KMS-11 (cell line): ENCODE measurements around the gene HCRTR1.
A peak's percentile ranks its signal among the peaks of the same experiment; 100 is the strongest.

Experiments used
- H2AFZ ChIP-seq: fragments of 200-600 bp; sonication (generic); 2 replicates; pipeline ENCODE4 v1.6.1; 2016; ENCODE audit warnings: antibody characterized with exemption, mixed run types, low read depth
- H3K27ac ChIP-seq: fragments of 200-600 bp; sonication (generic); 2 replicates; pipeline ENCODE4 v1.6.1; 2016; ENCODE audit warnings: mild to moderate bottlenecking, mixed run types
- H3K27me3 ChIP-seq: fragments of 200-600 bp; sonication (generic); 2 replicates; pipeline ENCODE4 v1.6.1; 2017; ENCODE audit warnings: mild to moderate bottlenecking, low read depth, mixed run types, moderate library complexity; ENCODE audit not compliant: insufficient read depth
- H3K36me3 ChIP-seq: fragments of 200-600 bp; sonication (generic); 2 replicates; pipeline ENCODE4 v1.6.1; 2017; ENCODE audit warnings: mild to moderate bottlenecking, mixed run types; ENCODE audit not compliant: insufficient read depth
- H3K4me1 ChIP-seq: fragments of 200-600 bp; sonication (generic); 2 replicates; pipeline ENCODE4 v1.6.1; 2016; ENCODE audit warnings: mild to moderate bottlenecking, low read depth, mixed run types; ENCODE audit not compliant: poor library complexity, severe bottlenecking
- H3K4me2 ChIP-seq: fragments of 200-600 bp; sonication (generic); 2 replicates; pipeline ENCODE4 v1.7.0; 2016; ENCODE audit warnings: mild to moderate bottlenecking, mixed run types
- H3K4me3 ChIP-seq: fragments of 200-600 bp; sonication (generic); IDR thresholded peaks from 2 replicates; pipeline ENCODE4 v1.6.1; 2017; ENCODE audit warnings: low read depth, low read length, mixed read lengths; ENCODE audit not compliant: insufficient read depth
- H3K79me2 ChIP-seq: fragments of 200-600 bp; sonication (generic); 2 replicates; pipeline ENCODE4 v1.6.1; 2016; ENCODE audit warnings: low read depth, mixed run types; ENCODE audit not compliant: insufficient read depth
- H3K9ac ChIP-seq: fragments of 200-600 bp; sonication (generic); 2 replicates; pipeline ENCODE4 v1.6.1; 2016; ENCODE audit warnings: mild to moderate bottlenecking, mixed run types
- H4K20me1 ChIP-seq: fragments of 200-600 bp; sonication (generic); 2 replicates; pipeline ENCODE4 v1.6.1; 2016; ENCODE audit warnings: mild to moderate bottlenecking, mixed run types; ENCODE audit not compliant: insufficient read depth
- TF ChIP-seq, protein P1 (sequence below): fragments of 200-600 bp; sonication (generic); conservative IDR thresholded peaks from 2 replicates; pipeline ENCODE4 v1.6.1; 2017; ENCODE audit warnings: low read depth, mild to moderate bottlenecking, antibody characterized with exemption, low read length, moderate library complexity, mixed read lengths

HCRTR1 gene

DNA sequence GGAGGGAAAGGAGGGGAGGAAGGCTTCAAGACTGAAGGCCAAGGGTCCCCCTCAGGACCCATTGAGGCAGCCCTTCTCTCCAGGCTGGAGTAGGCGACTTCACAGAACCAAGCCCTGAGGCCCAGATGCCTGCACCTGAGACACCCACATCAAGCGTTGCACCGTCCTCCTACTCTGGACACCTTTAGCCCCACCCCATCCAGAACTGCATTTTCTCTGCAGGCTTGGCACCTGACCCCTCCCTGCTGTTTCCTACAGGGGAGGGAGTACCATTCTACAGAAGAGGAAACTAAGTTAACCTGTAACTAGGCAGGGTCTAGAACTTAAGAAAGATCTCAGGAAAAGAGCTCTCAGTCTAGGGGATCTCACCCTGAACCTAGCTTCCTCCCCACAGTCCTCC lies 15.2 kb downstream of the HCRTR1 start:
- H2AFZ ChIP-seq = no peak overlapping the region
- H3K4me1 ChIP-seq = no peaks in the 10 kb centered on the region
- H3K27ac ChIP-seq = no peak overlapping the region
- H4K20me1 ChIP-seq = 0 out of 2 replicates have a peak, but pooled peaks cover 5% of the 10 kb centered on the region
- no peaks in the 10 kb centered on the region for H3K27me3 ChIP-seq
- H3K79me2 ChIP-seq = peaks cover 23% of the 10 kb centered on the region
- no peak overlapping the region for H3K4me3 ChIP-seq
- no peak overlapping the region for H3K9ac ChIP-seq
- TF ChIP-seq, protein P1, sequence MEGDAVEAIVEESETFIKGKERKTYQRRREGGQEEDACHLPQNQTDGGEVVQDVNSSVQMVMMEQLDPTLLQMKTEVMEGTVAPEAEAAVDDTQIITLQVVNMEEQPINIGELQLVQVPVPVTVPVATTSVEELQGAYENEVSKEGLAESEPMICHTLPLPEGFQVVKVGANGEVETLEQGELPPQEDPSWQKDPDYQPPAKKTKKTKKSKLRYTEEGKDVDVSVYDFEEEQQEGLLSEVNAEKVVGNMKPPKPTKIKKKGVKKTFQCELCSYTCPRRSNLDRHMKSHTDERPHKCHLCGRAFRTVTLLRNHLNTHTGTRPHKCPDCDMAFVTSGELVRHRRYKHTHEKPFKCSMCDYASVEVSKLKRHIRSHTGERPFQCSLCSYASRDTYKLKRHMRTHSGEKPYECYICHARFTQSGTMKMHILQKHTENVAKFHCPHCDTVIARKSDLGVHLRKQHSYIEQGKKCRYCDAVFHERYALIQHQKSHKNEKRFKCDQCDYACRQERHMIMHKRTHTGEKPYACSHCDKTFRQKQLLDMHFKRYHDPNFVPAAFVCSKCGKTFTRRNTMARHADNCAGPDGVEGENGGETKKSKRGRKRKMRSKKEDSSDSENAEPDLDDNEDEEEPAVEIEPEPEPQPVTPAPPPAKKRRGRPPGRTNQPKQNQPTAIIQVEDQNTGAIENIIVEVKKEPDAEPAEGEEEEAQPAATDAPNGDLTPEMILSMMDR = no peak
- H3K36me3 ChIP-seq = no peaks in the 10 kb centered on the region
- no peak overlapping the region for H3K4me2 ChIP-seq

DNA sequence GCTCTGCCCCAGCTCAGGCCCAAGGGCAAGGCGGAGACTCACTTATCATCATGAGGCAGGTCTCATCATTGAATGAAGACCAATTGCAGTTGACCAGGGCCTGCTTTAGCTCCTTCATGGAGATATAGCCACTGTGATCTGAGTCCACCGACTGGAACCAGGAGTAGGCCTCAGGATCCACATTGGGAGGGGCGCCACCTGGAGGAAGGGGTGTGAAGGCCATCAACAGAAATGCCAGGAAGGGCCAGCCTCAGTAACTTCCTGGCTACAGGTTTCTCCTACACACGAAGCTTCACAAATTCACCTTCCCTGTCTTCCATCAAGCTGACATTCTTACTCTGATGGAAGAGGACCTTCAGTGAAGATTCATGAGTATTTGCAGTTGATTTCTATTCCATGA lies 15.6 kb downstream of the HCRTR1 start:
- no peak overlapping the region for H3K27ac ChIP-seq
- H3K4me1 ChIP-seq = no peaks in the 10 kb centered on the region
- H3K4me3 ChIP-seq = no peak overlapping the region
- TF ChIP-seq, protein P1 = peak; percentile 53
- H4K20me1 ChIP-seq = 0 out of 2 replicates have a peak, but pooled peaks cover 5% of the 10 kb centered on the region
- H3K4me2 ChIP-seq = no peak overlapping the region
- H3K36me3 ChIP-seq = no peaks in the 10 kb centered on the region
- H3K79me2 ChIP-seq = peaks cover 23% of the 10 kb centered on the region
- H3K27me3 ChIP-seq = no peaks in the 10 kb centered on the region
- no peak overlapping the region for H3K9ac ChIP-seq
- H2AFZ ChIP-seq = no peak overlapping the region

DNA sequence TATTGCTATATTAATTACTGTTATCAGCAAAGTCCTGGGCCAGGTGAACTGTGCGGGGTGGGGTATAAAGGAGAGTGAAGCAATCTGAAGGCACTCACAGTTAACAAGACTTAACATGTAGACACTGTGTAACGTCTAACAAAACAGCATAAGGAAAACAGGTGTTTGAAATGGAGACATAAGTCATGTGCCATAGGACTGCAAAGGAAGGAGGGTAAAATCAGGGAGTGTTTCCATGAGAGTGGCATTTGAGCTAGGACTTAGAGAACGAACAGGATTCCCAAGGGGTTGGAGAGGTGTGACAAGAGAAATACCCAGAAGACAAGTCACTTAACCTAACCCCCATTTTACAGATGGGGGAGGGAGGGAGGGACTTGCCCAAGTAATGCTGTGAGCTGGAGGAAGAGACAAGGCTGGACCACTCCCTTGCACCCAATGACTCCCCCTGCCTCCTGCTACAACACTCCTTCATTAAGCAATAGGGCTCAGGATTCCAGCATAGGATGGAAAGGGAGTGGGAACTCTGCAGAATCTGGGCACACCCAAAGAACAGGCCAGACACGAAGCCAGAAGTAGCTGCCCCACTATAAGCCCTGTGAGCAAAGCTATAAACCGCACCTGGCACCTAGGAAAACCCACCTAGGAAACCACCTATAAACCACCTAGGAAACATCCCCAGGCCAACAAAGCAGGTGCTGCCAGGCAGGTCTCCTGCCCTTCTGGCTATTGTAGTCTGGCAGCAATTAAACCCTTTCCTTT lies 20.6 kb downstream of the HCRTR1 start:
- Histone ChIP-seq H3K27me3 (no peaks in the 10 kb centered on the region), H3K4me3 (no peak overlapping the region), H3K9ac (no peak overlapping the region), H3K4me2 (no peak overlapping the region), H3K79me2 (peaks cover 42% of the 10 kb centered on the region), H2AFZ (no peak overlapping the region), H4K20me1 (peaks cover 5% of the 10 kb centered on the region; the same call in 1 of the 2 replicates), H3K4me1 (peaks cover 10% of the 10 kb centered on the region), H3K27ac (no peak overlapping the region), H3K36me3 (no peaks in the 10 kb centered on the region)
- TF ChIP-seq, protein P1 = no peak

DNA sequence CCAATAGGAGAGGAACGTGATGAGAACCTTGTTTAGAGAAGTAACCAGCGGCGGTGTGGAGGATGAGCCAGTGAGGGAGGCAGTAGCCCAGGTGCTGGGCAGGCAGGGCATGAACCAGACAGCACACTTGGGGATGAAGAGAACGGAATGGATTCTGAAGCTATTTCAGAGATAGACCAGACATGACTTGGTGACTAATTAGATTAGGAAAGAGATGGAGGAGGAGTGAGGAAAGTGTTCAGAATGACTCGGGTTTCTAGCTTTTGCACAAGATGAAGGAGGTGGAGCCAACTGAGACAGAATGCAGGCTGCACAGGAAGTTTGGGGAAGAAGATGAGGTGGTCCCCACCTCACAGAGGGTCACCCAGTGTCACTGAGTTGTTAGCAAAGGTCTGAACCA lies 22.1 kb downstream of the HCRTR1 start:
- peaks cover 54% of the 10 kb centered on the region for H3K79me2 ChIP-seq
- H3K27ac ChIP-seq = no peak overlapping the region
- H2AFZ ChIP-seq = no peak overlapping the region
- H3K4me1 ChIP-seq = peaks cover 17% of the 10 kb centered on the region
- H3K4me3 ChIP-seq = no peak overlapping the region
- no peak overlapping the region for H3K4me2 ChIP-seq
- H3K36me3 ChIP-seq = no peaks in the 10 kb centered on the region
- TF ChIP-seq, protein P1 = no peak
- no peak overlapping the region for H3K9ac ChIP-seq
- H3K27me3 ChIP-seq = no peaks in the 10 kb centered on the region
- H4K20me1 ChIP-seq = peaks cover 5% of the 10 kb centered on the region; the same call in 1 of the 2 replicates
